Stimulated activated CD8-positive, alpha-beta memory T cell treated with anti-CD3 and anti-CD28 coated beads, Interleukin-12 subunit alpha, Interleukin-12 subunit beta, amount 100 ng/mL, for 1 hour (primary cell): Measurements from ENCODE around the gene PER2.

ENCODE experiments used
- DNase-seq: peaks from one replicate; pipeline ENCODE4 v3.0.0-alpha.2; 2020; ENCODE audit warnings: low read depth

Gene PER2

DNA sequence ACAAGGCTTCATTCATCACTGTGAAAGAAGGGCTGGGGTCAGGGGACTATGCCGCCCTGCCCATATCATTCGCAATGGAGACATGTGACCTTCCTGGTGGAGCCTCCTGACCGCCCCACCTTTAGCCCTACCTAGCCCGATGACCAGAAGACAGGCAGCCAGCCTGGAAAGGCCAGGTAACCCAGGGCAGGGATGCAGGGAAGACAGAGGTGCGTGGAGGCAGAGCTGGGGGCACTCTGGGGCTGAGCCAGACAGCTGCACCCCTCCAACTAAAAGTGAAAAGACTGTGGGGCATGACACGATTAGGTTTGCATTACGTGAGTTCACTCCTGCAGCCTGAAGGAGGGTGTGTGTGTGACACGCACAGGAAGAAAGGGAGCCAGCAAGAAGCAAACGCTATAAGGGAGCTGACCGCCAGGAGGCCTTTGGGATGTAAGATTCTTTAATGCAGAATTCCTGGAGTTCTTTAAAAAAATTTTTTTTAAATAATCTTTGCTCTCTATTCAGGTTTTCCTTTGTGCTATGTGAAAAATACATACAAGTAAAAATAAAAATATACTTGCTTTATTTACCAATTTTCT, 44.8 kb downstream of the PER2 start:
- no peak for DNase-seq

DNA sequence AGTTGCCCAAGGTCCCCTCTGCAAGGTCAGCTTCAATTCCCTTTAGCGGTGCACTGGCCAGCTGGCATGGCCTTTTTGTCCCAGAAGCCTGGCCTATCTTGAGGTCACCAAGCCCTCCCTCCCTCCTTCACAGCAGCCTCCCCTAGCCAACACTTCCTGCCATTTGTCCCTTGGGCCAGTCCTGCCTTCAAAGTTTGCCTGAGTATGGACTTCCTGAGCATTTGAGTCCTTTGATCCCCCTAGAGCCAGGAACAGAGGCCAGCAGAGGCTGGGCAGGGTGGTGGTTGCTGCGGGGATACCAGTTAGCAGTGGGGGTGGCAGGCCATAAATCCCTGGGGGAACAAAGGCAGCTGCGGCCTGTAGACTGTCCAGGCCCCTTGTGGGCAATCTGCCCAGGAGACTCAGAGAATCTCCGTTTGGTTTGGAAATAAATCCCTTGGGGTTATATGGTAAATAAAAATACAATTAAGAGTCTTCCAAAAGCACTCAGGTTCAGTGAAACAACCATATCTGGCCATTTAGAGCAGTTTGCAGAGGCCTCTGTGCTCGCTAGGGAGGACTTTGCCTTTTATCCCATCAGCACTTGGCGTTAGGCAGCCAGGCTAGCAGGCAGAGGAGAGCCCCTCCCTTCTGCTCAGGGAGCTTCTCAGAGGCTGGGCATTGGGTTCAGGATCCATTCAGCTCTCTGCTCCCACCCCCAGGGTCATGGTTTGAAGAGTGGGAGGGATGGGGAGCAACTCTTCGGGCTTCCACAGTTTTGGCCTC, 45.5 kb downstream of the PER2 start:
- DNase-seq = no peak

DNA sequence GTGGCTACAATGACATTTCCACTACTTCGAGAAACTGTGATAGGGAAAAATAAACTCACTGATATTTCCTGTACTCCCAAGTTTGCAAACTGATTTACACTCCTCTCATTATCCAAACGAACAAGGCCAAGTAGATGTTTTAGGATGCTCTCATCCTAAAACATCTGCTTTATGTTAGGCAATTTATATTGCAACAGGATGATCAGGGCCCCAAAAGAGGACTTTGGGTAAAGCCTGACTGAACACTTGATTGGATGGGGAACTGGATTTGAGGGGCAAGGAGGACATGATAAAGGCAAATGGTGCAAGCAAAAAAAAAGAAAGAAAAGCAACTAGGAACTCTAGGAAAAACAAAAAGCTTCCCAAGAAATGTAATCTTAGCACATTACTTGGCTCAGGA, 46.4 kb downstream of the PER2 start:
- DNase-seq = no peak

- no peak for DNase-seq
These were observed 47.4 kb downstream of the PER2 start for GRCh38 chr2:238240757-238241711.

DNA sequence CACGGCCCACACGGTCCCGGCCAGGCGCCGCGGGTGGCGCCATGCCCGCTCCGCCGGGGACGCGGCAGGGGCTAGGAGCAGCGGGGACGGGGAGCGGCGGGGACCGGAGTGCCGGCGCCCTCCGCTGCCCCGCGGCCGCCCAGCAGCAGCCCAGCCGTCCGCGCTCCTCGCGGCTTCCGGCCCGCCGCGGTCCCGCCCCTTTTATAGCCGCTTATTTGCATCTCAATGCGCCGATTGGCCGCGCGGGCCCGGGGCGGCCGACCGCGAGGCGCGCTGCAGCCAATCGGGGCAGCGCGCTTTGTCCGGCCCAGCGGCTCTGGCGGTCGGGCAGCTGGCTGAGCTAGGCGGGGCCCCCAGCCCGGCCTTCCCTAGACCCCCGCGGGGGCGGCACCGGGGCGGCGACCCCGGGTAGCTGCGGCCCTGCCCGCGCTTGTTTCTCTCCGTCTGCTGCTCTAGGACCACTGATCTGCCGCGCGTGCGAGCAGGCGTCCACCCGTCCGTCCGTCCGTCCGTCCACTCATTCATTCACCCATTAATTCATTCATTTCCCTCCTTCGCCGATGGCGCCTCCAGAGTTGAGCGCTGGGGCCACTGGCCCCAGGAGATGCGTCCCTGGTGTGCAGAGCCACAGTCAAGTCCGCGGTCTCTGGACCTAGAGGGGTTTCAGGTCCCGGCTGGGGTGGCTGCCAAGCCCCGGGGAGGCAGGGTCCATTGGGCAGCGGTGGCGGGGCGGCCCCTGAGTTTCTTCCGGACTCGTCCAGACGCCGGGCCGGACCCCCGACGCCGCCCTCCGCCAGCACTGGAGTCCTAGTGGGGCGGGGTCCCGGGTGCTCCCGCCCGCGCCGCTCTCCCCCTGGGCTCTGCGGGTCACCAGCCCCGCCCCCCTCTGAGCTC, 48.3 kb downstream of the PER2 start, which contains the start of gene HES6:
Gene HES6, minus strand, starts transcription at position 176 of the 894 bp plus-strand sequence. Its CDS starts 133 bp downstream, at position 43.
- peak; percentile 50 for DNase-seq

DNA sequence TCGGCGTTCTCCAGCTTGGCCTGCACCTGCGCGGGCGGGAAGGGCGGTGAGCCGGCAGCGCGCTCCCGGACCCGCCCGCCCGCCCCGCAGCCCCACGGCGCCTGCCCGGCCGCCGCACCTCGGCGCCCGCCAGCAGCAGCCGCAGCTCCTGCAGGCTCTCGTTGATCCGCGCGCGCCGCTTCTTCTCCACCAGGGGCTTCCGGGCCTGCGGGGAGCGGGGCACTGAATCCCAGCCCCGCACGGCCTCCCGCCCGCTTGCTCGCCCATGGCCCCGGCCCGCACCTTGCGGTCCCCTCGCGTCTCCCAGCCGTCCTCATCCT, 48.9 kb downstream of the PER2 start:
- no peak for DNase-seq

GRCh38 chr2:238238766-238239542, 49.5 kb downstream of the PER2 start:
- no peak for DNase-seq

DNA sequence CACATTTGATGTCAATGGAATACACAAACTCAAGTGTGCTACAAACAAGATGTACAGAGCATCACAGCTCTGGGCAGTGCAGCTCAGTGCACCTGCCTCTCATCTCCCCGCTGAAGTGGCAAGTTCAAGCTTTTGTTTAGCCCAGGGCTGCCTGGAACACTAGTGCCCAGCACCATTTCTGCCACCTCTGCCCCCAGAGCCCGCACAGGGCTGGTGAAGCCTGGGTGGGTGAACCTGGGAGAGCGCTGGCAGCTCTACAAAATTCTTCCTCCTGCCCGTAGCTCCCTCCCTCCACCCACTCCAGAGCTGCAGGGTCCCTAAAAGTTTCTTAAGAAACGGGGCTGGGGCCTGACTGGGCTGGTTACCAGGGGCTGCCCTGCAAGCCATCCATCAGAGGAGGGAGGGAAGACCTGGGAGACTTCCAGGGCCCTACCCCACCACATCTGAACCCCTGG, 50.1 kb downstream of the PER2 start:
- no peak for DNase-seq

DNA sequence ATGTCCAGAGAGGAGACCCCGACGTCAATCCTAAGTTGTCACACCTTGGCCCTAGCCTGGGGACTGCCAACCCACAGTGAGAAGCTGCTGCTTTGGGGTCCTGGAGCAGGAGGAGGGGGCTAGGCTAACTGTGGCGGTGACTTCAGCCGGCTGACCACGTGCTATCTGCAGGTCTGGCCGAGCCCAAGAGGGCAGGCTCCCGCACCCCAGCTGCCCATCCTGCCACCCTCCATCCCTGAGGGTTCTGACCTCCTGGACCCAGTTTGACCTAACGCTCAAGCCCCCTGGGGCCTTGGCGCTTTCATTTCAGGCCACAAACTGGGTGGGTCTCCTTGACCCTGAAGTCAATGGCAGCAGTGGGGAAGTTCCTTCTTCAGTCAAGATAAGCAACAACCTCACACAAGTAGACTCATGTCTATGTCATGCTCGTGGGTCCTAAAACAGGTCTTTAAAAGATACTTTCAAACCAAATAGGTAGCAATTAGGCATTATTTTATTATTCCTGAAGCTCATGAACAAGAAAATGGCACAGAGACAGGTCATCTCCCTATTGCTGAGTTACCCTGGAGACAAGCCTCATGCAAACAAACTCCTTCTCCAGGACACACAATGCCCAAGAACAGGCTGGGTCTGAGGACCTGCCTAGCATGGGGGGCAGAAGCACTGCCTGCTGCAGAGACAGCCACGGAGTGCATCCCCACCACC, 50.8 kb downstream of the PER2 start:
- DNase-seq = no peak

DNA sequence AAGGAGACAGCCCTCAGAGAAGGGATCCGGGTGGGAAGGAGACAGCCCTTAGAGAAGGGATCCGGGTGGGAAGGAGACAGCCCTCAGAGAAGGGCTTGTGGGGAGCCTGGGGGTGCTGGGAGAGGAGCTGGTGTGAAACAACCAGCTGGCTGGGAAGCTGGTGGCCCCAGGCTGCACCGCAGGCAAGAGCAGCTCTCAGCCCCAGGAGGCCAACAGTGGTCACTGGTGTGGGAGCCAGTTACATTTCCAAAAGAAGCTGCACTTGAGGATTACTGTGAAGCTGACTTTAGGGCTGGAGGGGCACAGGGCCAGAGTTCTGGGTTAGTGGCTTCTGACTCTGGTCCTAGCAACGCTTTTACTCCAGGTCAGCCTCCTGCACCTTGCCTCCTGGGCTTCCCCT, 51.8 kb downstream of the PER2 start:
- DNase-seq = no peak

DNA sequence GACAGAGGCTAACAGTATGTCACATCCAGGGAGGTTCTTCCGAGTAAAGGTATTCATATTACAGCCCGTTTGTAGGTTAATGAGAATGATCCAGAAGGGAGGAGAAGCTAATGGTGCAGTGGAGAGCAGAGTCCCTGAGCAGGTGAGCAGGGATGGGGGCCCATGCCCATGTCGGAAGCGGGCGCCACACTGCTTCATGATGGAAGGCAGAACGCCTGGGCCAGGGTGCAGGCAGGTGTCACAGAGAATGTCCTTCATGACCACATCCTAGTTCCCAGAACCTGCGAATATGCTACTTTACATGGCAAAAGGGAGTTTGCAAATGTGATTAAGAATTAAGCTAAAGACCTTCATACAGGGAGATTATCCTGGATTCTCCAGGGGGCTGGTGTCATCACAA, 52.6 kb downstream of the PER2 start:
- DNase-seq = no peak

DNA sequence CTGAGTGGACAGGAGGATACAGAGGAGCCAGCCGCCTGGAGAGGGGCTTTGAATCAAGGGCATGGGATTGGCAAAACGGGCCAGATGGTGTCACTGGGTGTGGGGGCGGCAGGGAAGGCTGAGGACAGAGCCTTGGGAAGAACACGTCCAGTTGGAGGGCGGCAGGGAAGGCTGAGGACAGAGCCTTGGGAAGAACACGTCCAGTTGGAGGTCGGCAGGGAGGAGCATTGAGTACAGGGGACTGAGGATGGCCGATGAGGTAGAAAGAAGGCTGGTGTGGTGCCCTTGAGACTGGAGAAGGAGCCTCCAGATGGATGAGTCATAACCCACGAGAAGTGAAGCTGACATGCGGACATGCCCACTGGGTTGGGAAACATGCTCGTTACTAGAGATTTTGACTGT, 53.1 kb downstream of the PER2 start:
- no peak for DNase-seq

DNA sequence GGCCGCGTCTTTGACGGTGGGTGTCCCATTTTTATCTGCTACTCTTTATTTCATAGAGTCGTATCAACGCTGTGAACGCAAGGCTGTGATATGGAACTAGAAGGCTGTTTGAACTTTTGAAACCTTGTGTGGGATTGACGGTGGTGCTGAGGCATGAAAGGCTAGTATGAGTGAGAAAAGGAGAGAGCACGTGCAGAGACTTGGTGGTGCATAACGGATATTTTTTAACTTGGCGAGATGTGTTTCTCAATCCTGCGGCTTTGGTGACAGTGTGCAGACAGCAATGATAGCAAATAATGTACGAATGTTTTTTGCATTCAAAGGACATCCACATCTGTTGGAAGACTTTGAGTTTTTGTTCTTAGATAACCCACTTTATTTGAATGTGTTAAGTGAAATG, 54.8 kb downstream of the PER2 start:
- no peak for DNase-seq

DNA sequence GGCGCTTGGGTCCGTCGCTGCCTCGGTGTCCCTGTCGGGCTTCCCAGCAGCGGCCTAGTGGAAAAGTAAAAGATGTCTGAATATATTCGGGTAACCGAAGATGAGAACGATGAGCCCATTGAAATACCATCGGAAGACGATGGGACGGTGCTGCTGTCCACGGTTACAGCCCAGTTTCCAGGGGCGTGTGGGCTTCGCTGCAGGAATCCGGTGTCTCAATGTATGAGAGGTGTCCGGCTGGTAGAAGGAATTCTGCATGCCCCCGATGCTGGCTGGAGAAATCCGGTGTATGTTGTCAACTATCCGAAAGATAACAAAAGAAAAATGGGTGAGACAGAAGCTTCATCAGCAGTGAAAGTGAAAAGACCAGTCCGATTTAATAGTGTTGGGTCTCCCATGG, 56.6 kb downstream of the PER2 start:
- DNase-seq = no peak

DNA sequence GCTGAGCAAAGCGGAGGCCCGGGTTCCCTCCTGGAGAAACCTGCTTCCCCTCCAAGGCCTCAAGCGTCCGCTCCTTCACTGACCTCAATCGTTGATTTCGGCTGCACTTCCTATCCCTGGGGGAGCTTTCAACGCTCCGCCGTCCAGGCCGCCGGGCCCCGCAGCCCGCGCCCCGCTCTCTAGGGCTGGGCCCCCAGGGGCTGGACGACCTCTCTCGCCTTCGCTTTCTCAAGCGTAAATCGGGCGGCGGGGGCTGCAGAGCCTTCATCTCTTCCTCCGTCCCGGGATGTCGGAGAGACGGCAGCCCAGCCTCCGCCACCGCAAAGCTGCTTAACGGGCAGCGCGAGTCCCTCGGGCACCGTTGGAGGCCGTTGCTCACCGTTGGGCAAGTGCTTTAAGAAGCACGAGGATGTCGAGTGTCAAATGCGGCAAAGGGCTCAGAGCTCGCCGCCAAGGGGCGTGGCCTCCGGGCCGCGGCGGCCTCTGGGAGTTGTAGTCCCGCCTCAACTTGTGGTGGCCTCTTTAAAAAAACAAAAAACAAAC, 57.1 kb downstream of the PER2 start:
- DNase-seq = peak; percentile 59

DNA sequence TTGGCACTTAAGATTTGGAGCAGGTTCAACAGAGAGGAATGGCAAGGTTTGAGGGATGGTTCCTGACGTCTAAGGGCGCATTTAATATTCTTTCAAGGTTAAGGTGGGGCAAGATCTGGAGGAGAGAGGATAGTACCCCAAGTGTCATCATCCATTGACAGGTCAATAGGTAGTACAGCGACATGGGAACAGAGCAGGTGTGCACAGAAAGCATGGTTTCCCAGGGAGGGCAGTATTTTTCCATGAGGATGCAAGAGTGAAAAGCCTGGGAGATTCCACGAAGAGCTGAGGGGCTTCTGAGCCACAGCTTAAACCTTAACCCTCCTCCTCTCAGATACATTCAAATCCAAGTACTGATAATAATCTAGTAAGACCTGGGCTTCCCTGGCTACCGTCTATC, 57.7 kb downstream of the PER2 start:
- no peak for DNase-seq

DNA sequence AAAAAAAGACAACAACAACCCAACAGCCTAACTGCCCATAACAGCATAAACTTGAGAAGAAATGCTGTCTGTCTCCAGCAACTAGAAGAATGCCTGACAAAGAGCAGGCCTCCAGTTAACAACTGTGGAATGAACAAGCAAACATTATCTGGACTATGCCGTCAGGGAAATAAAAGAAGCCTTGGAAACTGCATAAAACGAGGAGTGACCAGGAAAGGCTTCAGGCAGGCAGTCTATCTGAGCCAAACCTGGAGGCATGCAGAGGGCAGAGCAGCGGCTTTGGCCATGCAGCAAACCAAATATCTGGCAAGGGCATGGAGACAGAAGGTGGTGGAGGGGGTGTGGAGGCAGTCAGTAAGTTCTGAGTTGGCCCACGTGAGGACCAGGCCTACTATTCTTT, 59.7 kb downstream of the PER2 start:
- DNase-seq = no peak

GRCh38 chr2:238227587-238228032, 60.8 kb downstream of the PER2 start:
- no peak for DNase-seq

DNA sequence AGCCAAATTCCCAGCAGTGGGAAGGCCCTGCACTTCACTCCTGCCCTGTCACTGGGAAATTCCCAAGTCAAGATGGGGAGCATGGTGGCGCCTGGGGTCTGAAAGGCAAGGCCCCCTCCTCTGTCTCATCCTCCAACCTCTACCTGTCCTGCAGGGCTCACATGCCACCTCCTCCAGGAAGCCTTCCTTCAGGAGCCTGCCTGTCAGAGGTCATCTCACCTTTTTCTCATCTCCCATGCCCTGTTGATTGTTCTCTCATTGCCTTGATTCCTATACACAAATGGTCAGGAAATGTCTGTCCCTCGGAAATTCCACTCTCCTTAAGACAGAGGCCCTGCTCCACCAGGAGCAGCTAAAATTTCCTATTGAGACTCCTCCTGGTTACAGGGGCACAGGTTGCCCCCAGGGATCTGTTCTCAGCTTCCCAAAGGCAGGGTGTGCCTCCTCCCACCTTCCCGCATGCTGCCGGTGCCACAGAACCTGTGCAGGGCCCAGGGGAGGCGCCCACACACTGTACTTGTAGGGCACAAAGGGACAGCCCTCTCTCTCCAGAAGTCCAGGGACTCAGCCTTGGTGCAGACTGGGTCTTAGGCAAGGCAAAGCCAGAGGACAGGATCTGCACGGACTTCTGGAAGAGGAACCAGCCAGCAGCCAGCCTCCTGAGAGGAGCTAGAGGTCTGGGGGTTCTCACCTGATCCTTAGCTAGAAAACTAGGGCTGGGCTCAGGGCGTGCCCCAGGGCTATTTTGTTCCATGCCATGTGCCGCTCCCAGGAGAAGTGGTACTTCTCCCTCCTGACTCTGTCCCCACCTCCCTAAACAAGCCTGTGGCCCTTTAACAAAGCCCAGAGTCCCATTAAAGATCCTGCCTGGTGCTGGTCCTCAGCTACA, 61.5 kb downstream of the PER2 start:
- no peak for DNase-seq
